GM18499 (cell line): Measurements from ENCODE around the gene MAPKAPK2.

Experiments used
- ATAC-seq: cut with Tn5 transposase; IDR thresholded peaks from one replicate; pipeline ENCODE4 v1.9.1; 2021; ENCODE audit warnings: moderate number of reproducible peaks; ENCODE audit not compliant: insufficient read depth, unreplicated experiment

MAPKAPK2 gene

DNA sequence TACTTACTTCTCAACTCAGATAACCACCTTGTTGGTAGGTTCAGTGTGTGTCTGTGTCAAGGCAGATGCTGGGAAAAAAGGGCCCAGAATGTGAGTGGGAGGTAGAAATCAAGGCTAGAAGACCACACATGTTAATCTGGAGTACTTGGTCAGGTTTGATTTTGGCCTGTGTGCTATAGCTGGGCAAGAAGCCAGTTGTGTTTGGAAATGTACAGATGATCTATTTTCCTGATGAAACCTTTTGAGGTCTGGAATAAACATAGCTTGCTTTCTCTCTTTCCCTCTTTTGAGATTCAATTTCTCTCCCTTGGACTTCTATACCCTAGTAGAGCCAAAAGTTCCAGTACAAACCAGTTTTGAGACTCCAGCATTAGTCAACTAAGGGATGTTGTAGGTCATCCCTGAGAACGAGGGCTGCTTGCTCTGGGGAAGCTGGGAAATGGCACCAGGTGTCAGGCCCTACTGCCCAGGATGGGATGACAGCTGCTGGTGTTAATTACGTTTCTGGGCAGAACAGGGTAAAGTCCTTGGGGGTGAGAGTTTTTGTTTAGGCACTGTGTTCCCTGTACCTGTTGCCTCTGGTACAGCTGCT lies 15.8 kb downstream of the MAPKAPK2 start:
- no peak for ATAC-seq

GRCh38 chr1:206702260-206702659 lies 17.6 kb downstream of the MAPKAPK2 start:
- ATAC-seq: no peak

DNA sequence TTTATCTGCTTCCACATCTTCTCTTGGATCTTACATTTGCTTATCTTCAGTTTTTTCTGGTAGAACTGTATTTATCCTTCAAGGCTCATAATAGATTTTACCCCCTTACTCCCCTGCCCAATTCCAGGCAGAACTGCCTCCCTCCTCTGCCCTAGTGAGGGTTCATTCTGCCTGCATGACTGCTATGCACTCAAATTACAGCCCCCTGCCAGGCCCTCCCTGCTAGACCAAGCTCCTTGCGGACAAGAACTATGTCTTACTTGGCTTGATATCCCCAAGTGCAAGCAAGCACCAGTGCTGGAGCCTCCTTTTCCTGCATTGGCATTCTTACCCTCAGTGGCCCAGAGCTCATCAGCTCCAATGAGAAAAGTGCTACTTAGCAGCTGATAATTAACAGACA lies 18.1 kb downstream of the MAPKAPK2 start:
- ATAC-seq: no peak

DNA sequence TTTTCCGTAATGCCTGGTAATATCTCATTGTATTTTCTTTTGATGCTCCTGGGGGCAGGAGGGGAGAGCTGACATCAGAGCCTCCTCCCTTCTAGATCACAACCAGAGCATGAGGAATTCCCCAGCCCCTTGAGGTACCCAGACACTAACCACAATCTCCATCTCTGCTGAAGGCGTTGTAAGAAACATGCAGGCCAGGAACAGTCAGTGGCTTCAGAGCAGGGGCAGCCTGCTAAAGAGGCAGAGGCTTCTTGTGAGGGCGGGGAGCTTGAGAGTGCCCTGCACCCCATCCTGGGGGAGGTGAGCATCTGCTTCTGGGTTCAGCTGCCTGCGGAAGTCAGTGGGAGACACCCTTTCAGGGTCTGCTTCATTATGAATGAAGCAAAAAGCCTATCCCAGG lies 19.0 kb downstream of the MAPKAPK2 start:
- no peak for ATAC-seq

DNA sequence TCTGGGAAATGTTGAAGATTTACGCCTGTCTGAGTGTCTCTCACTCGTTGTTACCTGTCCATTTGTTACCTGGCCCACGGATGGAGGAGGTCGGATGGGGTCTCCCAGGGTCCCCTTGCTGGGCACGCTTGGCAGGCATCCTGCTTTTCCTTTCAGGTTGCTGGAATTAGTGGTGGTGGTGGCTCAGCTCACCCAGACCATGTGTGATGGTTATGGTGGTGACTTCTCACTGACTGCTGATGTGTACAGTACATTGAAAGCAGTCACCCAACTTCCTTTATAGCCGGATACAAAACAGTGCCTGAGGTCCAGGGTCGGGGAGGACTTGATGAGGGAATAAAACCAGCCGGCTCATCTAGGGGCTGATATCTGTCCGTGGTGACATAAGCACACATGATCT lies 19.5 kb downstream of the MAPKAPK2 start:
- no peak for ATAC-seq

GRCh38 chr1:206705191-206705590 lies 20.5 kb downstream of the MAPKAPK2 start:
- ATAC-seq: no peak

DNA sequence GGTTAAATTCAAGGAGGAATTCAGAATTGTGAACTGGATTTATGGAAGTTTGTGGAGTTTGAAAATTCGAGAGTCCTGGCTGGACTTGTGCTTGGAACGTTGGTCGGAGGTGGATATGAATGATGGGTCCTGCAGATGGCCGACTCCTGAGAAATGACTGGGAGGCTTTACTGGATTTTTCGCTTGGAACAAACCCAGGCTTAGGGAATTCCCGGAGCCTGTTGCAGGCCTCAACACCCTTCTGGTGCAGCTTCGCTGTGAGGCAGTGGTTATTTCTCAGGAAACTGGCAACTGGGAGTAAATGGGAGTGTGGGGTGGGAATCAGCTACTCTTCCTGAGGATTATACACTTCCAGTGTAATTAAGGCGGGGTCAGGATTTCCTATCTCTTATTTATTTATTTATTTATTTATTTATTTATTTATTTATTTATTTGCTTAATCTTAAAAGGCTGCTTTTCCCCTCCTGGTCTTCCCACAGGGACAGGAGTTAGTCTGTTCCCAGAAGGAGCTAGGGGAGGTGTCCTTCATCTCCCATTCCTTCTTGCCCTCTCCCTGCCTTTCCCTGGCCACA lies 21.1 kb downstream of the MAPKAPK2 start:
- no peak for ATAC-seq

GRCh38 chr1:206706298-206706791 lies 21.6 kb downstream of the MAPKAPK2 start:
- no peak for ATAC-seq

DNA sequence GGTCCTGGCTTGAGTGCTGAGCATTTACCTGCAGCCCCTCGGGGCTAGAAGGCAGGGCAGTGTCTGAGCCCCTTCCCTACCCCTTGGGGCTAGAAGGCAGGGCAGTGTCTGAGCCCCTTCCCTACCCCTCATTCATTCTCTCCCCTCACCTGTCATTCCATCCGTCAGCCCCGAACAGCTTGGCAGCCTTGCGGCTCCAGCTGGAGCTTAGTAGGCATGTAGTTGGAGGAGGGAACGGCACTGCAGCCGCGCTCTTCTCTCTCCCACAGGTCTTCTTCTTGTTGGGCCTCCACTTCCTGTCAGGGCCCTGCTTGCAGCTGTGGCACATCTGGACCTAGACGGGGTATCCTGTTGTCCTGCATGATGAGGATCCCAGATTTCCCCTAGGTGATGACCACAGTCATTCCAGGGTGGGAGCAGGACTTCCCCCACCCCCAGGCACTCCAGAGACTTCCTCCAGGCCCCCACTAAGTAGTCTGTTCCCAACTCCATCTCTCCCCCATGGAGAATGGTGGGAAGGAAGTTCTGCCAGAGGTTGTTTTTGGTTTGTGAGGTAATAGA lies 22.2 kb downstream of the MAPKAPK2 start:
- ATAC-seq: no peak

- ATAC-seq: no peak
Observed at GRCh38 chr1:206708058-206708457, 23.4 kb downstream of the MAPKAPK2 start.

- ATAC-seq: no peak
Observed at GRCh38 chr1:206708882-206709281, 24.2 kb downstream of the MAPKAPK2 start.

- ATAC-seq: no peak
Observed at GRCh38 chr1:206709322-206709721, 24.6 kb downstream of the MAPKAPK2 start.

DNA sequence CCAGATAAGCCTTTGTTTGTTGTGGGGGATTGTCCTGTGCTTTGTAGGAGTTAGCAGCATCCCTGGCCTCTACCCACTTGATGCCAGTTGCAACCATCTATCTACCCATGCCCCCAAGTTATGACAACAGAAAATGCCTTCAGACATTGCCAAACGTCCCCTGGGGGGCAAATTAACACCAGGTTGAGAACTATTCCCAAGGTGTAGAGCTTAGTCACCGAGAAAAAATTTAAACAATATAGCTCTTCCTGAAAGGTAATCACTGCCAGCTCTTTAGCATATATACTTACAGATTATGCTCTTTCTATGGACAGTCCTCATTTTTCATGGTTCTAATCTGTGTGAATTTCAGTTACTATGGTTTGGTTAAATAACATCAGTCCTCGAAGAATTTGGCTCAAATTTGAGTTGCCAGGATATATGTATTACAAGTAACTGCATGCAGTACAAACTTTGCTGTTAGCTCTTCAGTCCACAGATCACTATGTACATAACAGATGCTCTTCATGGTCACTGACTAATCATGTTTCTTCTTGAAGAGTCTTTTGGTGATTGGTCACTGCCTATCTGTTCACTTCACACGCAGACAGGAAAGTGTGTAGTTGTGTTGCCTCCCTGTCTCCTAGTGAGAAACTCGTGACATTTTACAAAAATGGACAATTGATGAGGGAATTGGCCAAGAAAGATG lies 25.2 kb downstream of the MAPKAPK2 start:
- ATAC-seq: no peak

- no peak for ATAC-seq
Observed at GRCh38 chr1:206710460-206710823, 25.7 kb downstream of the MAPKAPK2 start.

- ATAC-seq: no peak
Observed at GRCh38 chr1:206713070-206713469, 28.4 kb downstream of the MAPKAPK2 start.

DNA sequence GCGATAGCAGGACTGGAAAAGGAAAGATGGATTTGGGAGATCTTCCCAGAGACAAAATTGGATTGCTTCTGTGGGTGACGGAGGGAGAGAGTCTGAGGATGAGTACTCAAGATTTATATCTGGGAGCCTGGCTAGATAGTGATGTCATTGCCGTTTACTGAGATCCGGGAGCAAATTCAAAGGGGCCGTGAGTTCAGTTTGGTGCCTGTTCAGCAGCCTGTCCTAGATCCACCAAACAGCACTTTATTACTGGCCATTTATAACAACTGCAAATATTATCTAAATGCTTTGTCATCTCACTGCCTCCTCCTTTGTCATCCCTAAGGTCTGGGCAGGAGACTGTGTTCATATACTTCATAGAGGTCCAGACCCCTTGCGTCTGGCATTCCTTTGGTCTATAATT lies 29.2 kb downstream of the MAPKAPK2 start:
- ATAC-seq: no peak

DNA sequence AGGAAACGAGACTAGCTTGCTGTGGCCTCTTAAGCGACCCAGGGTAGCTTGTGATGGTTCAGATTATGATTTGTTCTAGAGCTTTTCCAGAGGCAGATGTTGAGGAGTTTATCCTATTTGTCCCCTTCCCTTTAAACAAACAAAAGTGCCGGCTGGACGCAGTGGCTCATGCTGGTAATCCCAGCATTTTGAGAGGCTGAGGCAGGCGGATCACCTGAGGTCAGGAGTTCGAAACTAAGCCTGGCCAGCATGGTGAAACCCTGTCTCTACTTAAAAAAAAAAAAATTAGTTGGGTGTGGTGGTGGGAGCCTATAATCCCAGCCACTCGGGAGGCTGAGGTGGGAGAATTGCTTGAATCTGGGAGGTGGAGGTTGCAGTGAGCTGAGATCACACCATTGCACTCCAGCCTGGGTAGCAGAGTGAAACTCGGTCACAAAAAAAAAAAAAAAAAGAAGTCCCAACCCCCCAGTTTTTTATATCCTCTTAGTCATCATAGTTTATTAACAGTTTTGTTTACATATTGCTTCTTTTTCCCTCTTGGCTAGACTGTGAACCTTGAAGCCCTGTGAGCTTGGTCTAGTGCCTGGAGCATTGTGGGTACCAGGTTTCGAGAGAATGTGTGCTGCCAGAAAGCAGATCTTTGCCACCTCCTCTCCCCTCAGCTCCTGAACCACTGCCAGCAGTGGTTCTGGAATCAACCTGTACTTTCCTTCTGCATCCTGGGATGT lies 29.8 kb downstream of the MAPKAPK2 start:
- no peak for ATAC-seq

GRCh38 chr1:206715120-206715519 lies 30.4 kb downstream of the MAPKAPK2 start:
- no peak for ATAC-seq

GRCh38 chr1:206715552-206716158 lies 30.9 kb downstream of the MAPKAPK2 start:
- ATAC-seq: no peak

DNA sequence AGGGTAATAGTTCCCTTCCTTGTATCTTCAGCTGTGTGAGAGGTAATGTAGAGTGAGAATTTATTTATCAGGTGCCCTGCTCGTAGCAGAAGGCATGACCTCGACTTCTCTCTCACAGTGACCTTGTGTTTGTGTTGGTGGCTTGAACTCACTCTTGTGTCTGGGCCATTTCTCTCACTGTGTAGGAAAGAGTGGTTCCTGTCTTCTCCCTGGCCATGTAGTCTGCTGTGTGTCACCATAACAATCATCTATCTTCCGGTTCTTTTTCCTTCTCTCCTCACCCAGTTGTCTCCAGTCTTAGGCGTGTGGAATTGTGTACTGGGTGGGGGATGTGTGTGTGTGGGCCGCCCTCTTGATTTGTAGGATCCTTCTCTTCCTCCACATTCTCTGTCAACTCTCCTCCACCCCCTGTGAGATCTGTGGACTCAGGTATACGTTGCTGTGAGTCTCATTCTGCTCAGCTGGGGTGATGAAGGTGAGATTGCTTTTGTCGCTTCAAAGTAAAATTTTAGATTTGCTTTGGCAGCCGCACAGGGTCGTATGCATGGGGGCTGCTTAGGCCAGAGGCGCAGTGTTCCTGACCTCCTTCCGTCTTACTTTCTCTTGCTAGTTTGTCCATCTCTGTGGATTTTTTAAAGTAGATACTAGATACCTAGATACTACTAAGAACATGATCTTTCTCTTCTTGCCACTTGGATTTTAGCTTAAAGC lies 31.6 kb downstream of the MAPKAPK2 start:
- ATAC-seq: no peak
